Occipital lobe (tissue), 2 donors: ENCODE data around the gene RPH3AL. TPM values are rescaled to one million over a fixed set of nuclear protein-coding genes. Genes with fewer than 3 reads are reported as not detected.

Source experiments
- DNase-seq: peaks from one replicate; lab custom pipeline; 2025; lab: John Stamatoyannopoulos, UW
- total RNA-seq: library from RNA; depleted of rRNA; stranded (reverse); fragments of >200 nt; gene quantifications from one replicate; pipeline ENCODE4 v1.2.3, GENCODE V29; 2014

Gene RPH3AL, protein sequence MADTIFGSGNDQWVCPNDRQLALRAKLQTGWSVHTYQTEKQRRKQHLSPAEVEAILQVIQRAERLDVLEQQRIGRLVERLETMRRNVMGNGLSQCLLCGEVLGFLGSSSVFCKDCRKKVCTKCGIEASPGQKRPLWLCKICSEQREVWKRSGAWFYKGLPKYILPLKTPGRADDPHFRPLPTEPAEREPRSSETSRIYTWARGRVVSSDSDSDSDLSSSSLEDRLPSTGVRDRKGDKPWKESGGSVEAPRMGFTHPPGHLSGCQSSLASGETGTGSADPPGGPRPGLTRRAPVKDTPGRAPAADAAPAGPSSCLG
- 1.1 TPM for total RNA-seq

DNA sequence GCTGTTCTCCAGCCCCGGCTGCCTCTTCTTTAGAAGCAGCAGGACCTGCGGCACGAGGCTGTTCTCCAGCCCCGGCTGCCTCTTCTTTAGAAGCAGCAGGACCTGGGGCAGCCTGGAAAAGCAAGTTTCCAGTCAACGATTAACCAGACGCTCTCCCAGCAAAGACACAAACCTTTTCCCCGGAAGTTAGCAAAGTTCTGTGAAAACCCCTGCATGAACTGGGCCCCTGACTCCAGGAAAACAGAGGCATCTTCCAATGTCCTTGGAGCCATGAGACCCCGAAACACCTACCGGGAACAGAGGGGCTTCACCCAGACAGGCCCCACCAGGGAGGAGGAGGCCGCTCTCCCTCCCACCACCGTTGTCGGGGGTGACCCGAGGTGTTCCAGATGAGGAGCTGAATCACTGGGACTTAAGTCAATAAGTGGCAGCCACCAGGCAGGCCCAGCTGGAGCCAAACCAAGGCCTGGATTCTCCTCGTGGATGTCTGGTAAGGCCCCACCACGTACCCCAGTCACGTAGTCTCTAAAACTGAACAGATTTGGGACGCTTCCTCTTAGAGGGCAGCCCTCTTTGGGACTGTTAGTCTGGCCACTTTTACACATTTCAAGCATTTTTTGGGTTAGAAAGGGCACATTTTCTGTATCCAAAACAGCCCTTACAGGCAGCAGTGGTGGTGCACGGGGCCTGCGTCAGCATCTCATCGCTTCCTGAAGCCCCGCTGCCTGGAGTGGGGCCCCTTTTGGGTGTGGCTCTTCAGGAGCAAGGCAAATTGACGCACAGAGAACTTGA is at the start of gene RPH3AL:
Gene RPH3AL, minus strand, starts transcription at position 387 of the 792 bp plus-strand sequence. CDS start 25,264 bp downstream, outside the sequence.
- DNase-seq, result no peak

DNA sequence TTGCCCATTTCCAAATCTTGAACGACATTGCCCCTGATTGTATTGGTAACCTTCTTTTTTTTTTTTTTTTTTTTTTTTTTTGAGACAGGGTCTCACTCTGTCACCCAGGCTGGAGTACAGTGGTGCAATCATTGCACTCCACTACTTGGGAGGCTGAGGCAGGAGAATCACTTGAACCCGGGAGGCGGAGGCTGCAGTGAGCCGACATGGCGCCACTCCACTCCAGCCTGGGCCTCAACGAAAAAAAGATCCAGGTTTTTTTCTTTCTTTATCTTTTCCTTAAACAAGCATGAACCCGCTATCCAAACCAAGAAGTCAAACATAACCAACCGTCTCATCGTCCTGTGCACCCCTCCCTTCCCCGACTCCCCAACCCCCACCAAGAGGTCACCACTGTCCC is 47.6 kb upstream of the RPH3AL start:
- no peak for DNase-seq

DNA sequence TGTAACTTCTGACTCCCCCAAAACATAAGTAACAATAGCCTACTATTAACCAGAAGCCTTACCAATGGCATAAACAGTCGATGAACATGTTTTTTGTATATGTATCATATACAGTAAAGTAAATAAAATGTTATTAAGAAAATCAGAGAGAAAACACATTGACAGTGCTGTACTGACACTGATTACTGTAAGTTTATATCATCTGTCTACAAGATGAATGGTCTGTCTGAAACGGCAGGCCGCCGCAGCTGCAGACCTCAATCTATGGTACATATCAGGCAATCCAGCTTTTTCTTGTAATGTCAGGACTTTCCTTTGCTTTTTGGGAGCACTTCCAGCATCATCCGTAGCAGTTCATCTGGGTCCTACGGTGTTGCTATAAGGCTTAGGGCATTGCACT is 44.2 kb upstream of the RPH3AL start:
- no peak for DNase-seq

DNA sequence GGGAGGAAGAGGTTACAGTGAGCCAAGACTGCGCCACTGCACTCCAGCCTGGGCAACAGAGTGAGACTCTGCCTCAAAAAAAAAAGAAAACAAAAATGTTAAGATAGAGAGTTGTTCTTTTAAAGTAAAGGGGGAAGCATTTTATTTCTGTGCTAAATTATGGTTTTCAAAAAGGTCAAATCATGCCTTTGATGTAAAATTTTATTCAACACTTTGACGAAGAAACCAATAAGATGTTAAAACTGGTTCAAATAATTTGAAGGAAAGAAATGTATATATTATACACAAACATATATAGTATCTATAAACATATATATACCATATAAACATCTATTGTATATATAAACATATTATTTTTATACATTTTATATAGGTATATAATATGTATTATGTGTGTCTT is 43.4 kb upstream of the RPH3AL start:
- no peak for DNase-seq

DNA sequence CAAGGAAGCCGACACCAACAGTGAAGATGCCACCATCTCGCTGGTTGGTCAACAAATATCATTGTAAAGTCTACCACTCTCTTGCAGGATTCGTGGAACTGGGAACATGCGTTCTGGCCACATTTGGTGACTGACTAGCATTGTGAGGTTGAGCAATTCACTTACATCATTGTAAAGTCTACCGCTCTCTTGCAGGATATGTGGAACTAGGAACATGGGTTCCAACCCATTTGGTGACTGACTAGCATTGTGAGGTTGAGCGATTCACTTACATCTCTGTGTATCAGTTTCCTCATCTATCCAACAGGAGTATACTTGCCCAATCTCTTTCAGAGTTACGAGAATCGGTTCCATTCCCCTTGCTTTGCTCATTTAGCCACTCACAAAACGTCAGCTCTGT is 42.6 kb upstream of the RPH3AL start:
- no peak for DNase-seq

DNA sequence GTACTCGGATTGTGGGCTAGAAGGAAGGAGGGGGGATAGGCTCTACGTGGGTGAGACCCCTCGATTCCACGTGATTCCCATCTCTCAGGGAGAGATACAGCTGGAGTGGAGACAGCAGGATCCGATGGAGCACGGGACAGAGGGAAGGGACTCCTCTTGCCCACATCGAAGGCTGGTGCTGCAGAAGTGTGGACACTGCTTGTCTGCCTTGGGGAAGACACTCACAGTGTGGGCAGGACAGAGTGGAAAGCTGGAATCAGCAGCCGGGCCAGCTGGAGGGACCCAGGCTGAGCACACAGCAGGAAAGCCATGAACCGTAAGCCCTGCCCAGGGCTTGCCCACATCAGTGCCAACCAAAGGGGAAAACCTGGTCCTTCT is 42.1 kb upstream of the RPH3AL start:
- DNase-seq, result no peak

DNA sequence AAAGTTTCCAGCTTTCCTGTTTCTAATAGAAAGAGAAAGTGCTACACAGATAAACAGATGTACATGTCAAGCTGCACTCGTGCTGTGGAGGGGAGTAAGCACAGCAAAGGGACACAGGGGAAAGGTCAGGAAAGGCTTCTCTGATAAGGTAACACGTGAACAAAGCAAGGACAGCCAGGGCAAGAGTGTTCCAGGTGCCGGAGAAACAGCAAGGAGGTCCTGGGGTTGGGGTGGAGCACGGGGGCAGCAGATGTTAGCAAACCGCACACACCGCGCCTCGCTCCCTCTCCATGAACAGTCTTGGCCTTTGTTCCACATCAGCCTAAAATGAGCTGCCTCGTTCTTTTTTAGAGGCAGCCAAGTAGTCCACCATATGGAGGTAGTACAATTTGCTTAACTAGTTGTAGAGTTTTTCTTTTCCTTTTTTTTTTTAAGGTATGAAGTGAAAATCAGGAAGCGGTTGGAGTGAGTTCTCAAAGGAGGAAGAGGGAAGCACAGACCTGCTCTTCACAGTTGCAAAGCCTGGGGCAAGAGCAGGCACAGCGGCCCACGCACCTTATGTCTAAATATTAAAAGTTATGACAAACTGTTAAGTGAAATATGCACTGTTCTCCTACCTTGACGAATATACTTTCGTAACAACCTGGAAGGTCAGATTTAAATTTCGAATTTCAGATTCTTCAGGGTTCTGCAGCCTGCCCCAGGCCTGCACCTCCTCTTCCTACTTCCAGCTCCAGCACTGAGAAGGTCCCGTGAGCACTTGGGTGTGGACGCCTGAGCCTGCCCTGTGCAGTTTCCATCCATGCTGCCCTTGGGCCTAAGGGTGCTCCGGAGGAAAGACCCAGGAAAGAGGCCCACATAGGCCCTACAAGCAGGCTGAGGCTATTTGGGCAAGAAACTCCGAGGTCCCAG is 41.5 kb upstream of the RPH3AL start:
- DNase-seq, result no peak

DNA sequence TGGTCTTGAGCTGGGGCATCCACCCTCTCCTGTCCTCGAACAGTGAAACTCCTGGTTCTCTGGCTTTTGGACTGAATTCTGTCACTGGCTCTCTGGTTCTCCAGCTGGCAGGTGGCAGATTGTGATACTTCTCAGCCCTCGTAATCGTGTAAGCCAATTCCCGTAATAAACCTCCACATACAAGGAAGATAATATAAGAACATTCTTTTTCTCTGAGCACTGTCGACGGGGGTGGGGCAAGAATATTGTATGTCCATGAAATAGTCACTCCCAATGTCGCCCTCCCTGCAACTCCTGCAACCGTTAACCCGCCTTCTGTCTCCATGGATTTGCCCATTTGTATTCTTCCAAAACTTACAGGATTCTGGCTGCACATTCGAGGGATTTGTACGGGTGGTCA is 39.2 kb upstream of the RPH3AL start:
- DNase-seq, result no peak

DNA sequence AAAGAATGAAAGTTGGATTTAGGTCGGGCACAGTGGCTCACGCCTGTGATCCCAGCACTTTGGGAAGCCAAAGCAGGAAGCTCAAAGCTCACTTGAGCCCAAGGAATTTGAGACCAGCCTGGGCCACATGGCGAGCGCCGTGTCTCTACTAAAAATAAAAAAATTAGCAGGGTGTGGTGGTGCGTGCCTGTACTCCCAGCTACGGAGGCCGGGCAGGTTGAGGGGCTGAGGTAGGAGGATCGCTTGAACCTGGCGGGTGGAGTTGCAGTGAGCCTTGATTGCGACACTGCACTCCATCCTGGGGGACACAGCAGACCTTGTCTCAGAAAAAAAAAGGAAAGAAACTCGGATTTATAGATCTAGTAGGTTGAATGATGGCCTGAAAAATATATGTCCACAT is 37.4 kb upstream of the RPH3AL start:
- no peak for DNase-seq

DNA sequence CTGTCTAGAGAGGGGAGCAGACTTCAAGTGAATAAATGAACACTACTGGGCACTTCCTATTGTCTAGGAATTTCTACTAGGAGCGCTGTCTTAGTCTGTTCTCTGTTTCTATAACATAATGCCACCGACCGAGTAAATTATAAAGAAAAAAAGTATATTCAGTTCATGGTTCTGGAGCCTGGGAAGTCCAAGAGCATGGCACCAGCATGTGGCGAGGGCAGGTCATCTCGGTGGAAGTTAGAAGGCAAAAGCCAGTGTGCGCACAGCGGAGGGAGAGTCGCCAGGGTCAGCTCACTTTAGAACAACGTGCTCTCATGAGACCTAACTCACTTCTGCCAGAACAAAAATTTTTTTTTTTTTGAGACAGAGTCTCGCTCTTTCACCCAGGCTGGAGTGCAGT is 35.5 kb upstream of the RPH3AL start:
- DNase-seq, result no peak

DNA sequence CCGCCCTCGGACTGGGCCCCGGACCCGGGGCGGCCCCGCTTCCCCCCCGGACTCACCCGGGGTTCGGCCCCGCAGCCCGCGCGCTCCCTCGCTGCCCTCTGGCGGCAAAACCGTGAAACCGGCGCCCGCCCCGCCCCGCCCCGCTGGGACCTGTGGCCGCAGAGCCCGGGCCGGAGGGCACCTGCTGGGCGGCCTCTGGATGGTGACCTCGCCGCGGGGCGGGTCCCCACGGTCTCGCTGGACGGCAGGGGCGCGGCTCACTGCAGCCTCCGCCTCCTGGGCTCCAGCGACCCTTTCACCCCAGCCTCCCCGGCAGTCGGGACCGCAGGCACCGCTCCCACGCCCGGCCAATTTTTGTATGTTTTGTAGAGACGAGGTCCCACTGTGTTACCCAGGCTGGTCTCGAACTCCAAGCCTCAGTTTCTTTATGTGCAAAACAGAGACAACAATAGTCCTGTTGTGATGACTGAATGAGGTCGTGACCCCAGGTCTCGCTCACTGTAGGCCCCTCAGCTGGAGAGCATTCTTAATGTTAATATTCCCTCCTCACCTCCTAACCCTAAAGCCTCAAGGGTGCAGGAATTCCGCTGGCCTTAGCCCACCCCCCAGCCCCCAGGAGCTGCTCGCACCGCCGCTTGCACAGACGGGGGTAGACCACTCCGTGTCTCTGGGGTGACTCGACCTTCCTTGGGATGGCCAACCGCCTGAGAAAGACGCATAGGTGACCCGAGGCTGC is 33.7 kb upstream of the RPH3AL start:
- DNase-seq, result no peak

DNA sequence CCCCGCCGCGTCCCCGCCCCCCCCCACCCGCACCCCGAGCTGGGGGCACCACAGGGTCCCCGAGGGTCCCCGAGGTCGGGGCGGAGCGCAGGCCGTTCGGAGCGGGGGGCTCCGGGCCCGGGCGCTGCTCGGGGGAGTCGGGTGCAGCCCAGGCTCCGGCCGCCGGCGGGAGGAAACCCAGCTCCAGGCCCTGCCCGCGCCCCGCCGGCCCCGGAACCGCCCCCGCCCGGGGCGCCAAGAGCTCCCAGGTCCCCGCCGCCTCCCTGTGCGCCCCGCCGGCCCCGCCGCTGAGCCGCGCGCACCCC is 33.2 kb upstream of the RPH3AL start:
- DNase-seq, result no peak

DNA sequence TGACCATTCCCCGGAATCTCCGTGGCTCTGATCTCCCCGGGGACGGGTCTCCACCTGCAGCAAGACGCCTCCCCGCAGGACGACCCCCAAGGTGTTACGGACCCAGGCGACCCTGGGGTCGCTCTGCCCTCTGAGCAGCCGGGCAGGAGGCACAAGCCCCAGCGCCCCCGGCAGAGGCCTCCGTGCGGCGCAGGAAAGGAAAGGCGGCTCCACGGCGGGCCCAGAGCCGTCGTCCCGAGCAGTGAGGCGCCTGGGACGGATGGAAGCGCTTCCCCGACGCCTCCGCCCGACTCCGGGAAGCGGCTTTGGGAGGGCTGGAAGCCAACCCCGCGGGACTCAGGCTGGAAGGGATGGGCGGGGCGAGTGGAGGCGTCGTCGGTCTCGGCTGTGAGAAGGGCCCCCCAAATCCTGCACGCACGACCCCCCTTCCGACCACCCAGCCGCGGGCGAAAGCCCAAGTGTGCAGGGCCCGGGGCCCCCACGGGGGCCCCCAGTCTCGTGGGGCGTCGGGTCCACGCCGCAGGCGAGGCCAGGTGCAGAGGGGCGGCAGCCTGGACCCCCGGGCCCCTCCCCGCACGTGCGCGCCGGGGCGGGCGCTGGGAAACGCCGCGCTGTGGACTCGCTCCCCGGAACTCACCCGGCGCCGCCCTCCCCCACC is 32.7 kb upstream of the RPH3AL start:
- DNase-seq, result no peak

DNA sequence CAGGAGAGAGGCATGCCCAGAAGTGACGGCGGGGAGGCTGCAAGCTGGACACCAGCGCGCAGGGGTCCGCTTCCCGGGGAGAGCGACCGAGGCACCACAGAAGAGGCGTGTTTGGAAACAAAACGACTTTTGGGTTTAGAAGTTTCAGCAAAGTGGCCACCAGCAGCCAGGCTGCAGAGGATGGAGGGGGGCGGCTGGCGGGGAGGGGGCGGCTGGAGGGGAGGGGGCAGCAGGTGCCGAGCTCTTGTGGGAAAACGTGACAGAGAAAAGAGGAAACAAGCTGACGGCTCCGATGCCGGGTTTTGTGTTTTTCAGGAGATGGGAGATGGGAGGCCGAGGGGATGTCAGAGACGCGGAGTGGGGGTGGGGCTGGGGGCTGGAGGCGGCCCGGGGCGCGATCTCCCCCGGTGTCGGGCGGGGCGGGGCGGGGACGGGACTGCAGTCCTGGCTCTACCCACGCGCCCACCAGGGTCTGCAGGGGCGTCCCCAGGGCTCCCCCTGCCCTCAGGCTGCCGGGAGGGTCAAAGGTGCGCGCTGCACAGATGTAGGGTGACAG is 32.1 kb upstream of the RPH3AL start:
- no peak for DNase-seq

DNA sequence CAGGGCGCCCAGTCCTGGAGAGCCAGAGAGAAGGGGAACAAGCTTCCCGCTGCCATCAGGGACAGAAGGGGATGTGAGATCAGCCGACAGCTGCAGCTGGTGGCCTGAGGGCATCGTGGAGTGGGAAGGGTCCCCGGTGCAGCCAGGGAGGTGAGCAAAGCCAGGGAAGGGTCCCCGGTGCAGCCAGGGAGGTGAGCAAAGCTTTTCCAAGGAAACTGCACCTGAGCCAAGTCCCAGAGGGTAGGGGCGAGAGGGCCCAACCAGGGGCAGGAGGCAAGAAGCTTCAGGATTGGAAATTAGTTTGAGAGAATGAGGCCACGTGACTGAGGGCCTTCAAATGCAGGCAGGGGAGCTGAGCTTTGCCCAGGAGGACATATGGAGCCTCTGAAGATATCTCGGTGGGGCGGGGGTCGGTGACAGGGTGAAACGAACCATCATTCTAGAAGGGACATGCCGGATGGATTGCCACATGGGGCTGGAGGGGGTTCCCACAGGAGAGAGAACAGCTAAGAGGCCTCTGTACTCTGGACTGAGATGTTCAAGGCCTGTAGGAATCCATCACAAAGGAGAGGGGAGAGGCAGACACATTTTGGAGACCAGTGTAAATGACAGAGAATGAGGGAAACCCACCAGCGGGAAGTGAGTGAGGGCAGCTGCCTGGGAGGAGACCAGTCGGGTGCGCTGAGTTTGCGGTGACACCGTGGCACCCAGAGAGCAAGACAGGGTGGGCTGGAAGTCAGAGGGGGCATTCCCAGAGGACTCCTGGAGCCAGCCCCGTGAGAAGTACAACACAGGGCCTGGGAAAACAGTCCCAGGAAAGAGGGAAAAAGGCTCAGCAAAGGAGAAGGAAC is 31.4 kb upstream of the RPH3AL start:
- DNase-seq, result no peak

DNA sequence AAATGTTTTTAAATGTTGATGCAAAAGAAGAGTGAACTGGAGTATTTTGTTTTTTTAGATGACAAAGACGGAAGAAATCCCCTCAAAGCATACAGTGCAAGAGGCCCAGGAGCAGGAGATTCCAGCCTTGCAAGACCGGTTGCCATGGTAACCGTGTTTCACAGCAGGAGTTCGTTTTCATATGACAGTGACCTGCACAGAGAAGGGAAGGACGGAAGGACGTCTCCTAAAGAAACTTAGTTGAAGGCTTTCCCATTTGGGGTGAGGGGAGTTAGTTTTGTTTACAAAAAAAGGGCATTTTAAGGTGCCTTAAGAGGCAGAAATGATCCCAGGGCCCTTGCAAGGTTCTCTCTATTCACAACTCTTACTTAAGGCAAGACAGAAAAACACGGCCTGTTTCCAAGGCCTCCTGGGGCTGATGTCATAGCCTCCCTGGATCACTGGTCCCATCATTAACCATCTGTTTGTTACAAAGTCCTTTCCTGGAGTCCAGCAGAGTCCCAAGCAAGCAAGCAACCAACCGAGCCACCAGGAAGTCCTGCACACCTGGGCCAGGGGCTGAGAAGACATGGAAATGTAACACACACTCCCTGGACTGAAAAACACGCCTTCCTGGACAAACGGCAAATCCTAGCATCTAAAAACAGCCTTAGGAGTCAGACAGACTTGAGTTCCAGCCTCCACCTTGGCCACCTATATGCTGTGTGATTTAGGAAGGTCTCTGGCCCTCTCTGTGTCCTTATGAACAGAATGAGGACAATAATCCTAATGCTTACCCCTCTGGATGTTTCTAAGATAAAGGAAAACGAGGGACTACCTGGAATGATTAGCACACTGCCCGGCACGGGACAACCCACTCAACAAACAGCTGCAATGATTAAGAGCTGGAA is 30.3 kb upstream of the RPH3AL start:
- DNase-seq, result no peak

DNA sequence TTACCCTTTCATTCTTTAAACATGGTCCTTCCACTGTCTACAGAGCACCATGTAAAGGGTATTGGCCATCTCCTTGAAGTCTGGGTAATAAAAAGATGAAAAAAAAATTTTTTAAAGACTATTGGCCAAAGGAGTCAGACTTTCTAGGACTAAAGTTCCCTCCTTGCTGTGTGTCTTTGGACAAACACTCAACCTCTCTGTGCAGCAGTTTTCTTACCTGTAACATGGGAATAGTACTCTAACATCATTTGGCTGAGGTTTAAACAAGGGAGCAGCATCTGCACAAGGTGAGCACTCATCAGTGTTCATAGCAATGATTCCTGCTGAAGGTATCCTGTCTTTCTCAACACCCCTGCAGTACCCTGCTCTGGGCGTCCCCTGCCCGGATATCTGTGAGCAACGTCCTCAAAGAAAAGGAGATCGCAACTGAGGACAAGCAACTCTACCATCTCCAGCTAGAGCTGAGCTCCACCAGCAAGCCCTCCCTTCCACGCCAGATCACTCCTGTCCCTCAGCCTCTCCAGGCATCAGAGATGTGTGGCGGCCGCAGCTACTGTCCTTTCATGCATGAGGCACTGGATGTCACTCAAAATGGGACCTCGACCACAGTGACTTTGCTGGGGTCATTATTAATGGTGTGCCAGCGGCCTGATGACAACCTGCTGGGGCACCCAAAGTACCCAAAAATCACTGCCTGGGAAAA is 29.5 kb upstream of the RPH3AL start:
- no peak for DNase-seq

DNA sequence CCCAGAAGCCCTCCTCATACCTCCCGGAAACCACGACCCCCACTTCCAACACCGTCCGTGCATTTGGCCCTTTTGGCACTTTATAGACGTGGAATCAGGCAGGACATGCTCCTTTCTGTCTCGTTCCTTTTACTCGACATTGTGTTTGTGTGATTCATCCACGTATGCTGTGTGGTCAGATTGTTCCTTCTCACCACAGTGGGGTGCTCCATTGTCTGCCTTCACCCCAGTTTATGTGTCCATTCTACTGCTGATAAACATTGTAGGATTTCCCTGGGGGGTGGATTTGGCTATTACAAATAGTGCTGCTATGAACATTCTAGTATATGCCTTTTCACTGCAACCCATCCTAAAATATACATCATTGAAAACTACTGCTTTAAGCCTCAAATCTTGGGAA is 28.9 kb upstream of the RPH3AL start:
- DNase-seq, result no peak
